A549 treated with RU486 at 1 μM for 4 hours (cell line): Measurements from ENCODE around the gene TCOF1. TPM values are rescaled to one million over a fixed set of nuclear protein-coding genes. Genes with fewer than 3 reads are reported as not detected.

Source experiments
- total RNA-seq: library from RNA; stranded (reverse); fragments of 200-300 nt; extraction: Qiagen RNA extraction; gene quantifications from 5 replicates; pipeline ENCODE4 v1.2.3, GENCODE V29; 2022; ENCODE audit warnings: low read depth

TCOF1 gene
- total RNA-seq: 68.9 to 90.8 TPM (median 81.7 TPM) in 5 replicates

GRCh38 chr5:150357326-150358260 is at the start of gene TCOF1:
TSS of gene TCOF1 (plus strand) at chr5:150357697. CDS start at chr5:150357747, 50 bp downstream.

GRCh38 chr5:150412319-150413175 is 55.0 kb downstream of the TCOF1 start, which contains the start of gene CD74:
TSS of gene CD74 (minus strand) at chr5:150412910. CDS start at chr5:150412749, 161 bp downstream.

Other genes with a start within 250 kb of the TCOF1 start
- gene PDGFRB, start 201.9 kb upstream of the TCOF1 start, total RNA-seq: 0.10 to 1.5 TPM (median 0.17 TPM) in 5 replicates
- gene CDX1, start 190.9 kb upstream of the TCOF1 start, total RNA-seq: not detected in 5 replicates
- 0.03 TPM in 3 of 5 replicates, not detected in the others for gene SLC6A7, start 167.6 kb upstream of the TCOF1 start, total RNA-seq
- gene CAMK2A, start 67.9 kb upstream of the TCOF1 start, total RNA-seq: 0.61 to 1.4 TPM (median 0.83 TPM) in 5 replicates
- 31.9 to 48.3 TPM (median 37.1 TPM) in 5 replicates for gene ARSI, start 54.8 kb upstream of the TCOF1 start, total RNA-seq
- gene CD74, start 55.2 kb downstream of the TCOF1 start, total RNA-seq: not detected in 5 replicates
- 2,822 to 3,025 TPM (median 2,935 TPM) in 5 replicates for gene RPS14, start 92.0 kb downstream of the TCOF1 start, total RNA-seq
- gene NDST1, start 150.4 kb downstream of the TCOF1 start, total RNA-seq: 44.1 to 72.1 TPM (median 55.8 TPM) in 5 replicates